ENCODE results near the gene UBQLN1.

- TF ChIP-seq CTCF (conservative IDR thresholded peaks at IDR 0.05), result no peak
- TF ChIP-seq ZFX (IDR thresholded peaks at IDR 0.05), result no peak
These were observed 13.8 kb upstream of the UBQLN1 start for GRCh38 chr9:83721509-83721908.
